Measurements from ENCODE around the gene SYP. TPM values are rescaled to one million over a fixed set of nuclear protein-coding genes. Genes with fewer than 3 reads are reported as not detected.

SYP gene
- total and polyA plus RNA-seq, 9 of the 15 experiments (the other 6 are each of a cell fraction or from before 2014, with no cell fraction given) = 0.48 to 5.1 (median 2.6) TPM

GRCh38 chrX:49212861-49213260, 12.9 kb upstream of the SYP start:
- no peaks in the 10 kb centered on the region for H3K9me1 ChIP-seq (ENCODE audit: control insufficient read depth, insufficient read depth, low read length)
- no TSS peak for BruUV-seq (replicated peaks)
- DNase-seq (ENCODE audit: extremely low read depth in 1 of 4, low spot score in 3 of 4) (no peak), FAIRE-seq (no peak), ATAC-seq (no peak)
- no peak overlapping the region for H3K27ac ChIP-seq (ENCODE audit: extremely low read depth, low read depth, low read length)
- no peak overlapping the region for H2AFZ ChIP-seq (ENCODE audit: low read depth, low read length)
- H3K4me3 ChIP-seq = no peak overlapping the region
- in situ Hi-C loops (cut with MboI) = no loop called here
- H3K9me3 ChIP-seq (replicated peaks; ENCODE audit: control insufficient read depth, insufficient read depth, low read depth, low read length) = no peaks in the 10 kb centered on the region
- H3K9ac ChIP-seq (ENCODE audit: insufficient read depth in 1 of 2, low read depth in 2 of 2, low read length in 2 of 2) = no peak overlapping the region
- peaks cover under 1 to 15% of the 10 kb centered on the region in 2 experiments; a peak in 3 of 5 replicates for H3K27me3 ChIP-seq (ENCODE audit: control insufficient read depth in 2 of 2, insufficient read depth in 2 of 2, low read length in 2 of 2)
- peaks cover 0 to 7% of the 10 kb centered on the region in 2 experiments; a peak in 3 of 5 replicates for H3K4me1 ChIP-seq (replicated peaks in 1 of 2; ENCODE audit: control insufficient read depth in 2 of 2, insufficient read depth in 2 of 2, low read length in 2 of 2)
- whole genome bisulfite sequencing (ENCODE audit: insufficient coverage, low coverage, missing lambda C conversion rate) = 13% methylated on average over 1 of the region's 1 CpG
- H3K36me3 ChIP-seq (ENCODE audit: control insufficient read depth, insufficient read depth, low read length) = no peaks in the 10 kb centered on the region
- CTCF ChIA-PET (ENCODE audit: low intra/inter-chr PET ratio) = no interaction called here
- intact Hi-C loops (cut with micrococcal nuclease) = no loop called here
- POLR2A ChIA-PET = interaction anchor here (0.5 kb wide), 1 partner anchor 1054 kb away, joined by 3 read pairs; no protein-coding TSS in a partner anchor
- no peaks in the 10 kb centered on the region for H3K79me2 ChIP-seq (ENCODE audit: control insufficient read depth, insufficient read depth, low read length)
- TF ChIP-seq POLR2AphosphoS5 (IDR thresholded peaks at IDR 0.05; ENCODE audit: control insufficient read depth, insufficient read depth, low read depth, low read length) (0 out of 2 replicates have a peak, but pooled peaks have one; percentile 20), WHSC1 (IDR thresholded peaks at IDR 0.05; ENCODE audit: low read length) (no peak), KHSRP (IDR thresholded peaks at IDR 0.05) (no peak)
- no peak overlapping the region for H3K4me2 ChIP-seq (ENCODE audit: insufficient read depth, low read length)
- H4K20me1 ChIP-seq (replicated peaks; ENCODE audit: control insufficient read depth, insufficient read depth, low read length) = no peaks in the 10 kb centered on the region

DNA sequence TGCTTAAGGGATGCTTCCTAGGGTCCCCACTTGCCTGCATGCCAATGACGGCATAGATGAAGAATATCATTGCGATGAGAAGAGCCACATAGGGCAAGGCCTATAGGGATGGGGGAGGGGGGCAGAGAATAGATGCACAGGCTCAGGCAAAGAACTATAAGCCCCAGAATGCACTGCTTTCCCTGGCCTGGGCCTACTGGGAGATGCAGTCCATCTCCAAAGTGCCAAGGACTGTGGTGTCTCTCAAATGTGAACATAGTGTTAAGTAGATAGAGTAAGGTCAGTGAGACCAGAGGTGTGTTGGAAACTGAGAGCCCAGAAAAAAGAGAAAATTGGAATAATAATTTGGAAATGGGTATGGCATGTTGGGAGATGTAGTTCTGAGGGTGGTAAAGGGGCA, 12.2 kb upstream of the SYP start:
- H3K4me3 ChIP-seq = no peak overlapping the region
- intact Hi-C loops (cut with micrococcal nuclease) (no loop called here), in situ Hi-C loops (cut with MboI) (no loop called here)
- H3K36me3 ChIP-seq (ENCODE audit: control insufficient read depth, insufficient read depth, low read length) = no peaks in the 10 kb centered on the region
- BruUV-seq (replicated peaks) = no TSS peak
- H3K9me3 ChIP-seq (replicated peaks; ENCODE audit: control insufficient read depth, insufficient read depth, low read depth, low read length) = no peaks in the 10 kb centered on the region
- no peaks in the 10 kb centered on the region for H3K79me2 ChIP-seq (ENCODE audit: control insufficient read depth, insufficient read depth, low read length)
- no peak for DNase-seq (ENCODE audit: extremely low read depth in 1 of 4, low spot score in 3 of 4)
- peaks cover 0 to 7% of the 10 kb centered on the region in 2 experiments; a peak in 3 of 5 replicates for H3K4me1 ChIP-seq (replicated peaks in 1 of 2; ENCODE audit: control insufficient read depth in 2 of 2, insufficient read depth in 2 of 2, low read length in 2 of 2)
- CTCF ChIA-PET (ENCODE audit: low intra/inter-chr PET ratio) = no interaction called here
- H2AFZ ChIP-seq (ENCODE audit: low read depth, low read length) = no peak overlapping the region
- no peak overlapping the region for H3K4me2 ChIP-seq (ENCODE audit: insufficient read depth, low read length)
- POLR2A ChIA-PET = interaction anchor here (0.5 kb wide), 1 partner anchor 1053 kb away, joined by 3 read pairs; no protein-coding TSS in a partner anchor
- no peak overlapping the region for H3K9ac ChIP-seq (ENCODE audit: insufficient read depth in 1 of 2, low read depth in 2 of 2, low read length in 2 of 2)
- peak; percentile 59; the same call in 2 of the 3 replicates for ATAC-seq
- WGBS (ENCODE audit: insufficient coverage, low coverage, missing lambda C conversion rate) = 0% methylated on average over 2 of the region's 2 CpGs
- H4K20me1 ChIP-seq (replicated peaks; ENCODE audit: control insufficient read depth, insufficient read depth, low read length) = no peaks in the 10 kb centered on the region
- TF ChIP-seq HCFC1 (IDR thresholded peaks at IDR 0.05; ENCODE audit: low read depth, low read length) (peak; percentile 71), ZNF253 (CRISPR knock-in tag; conservative IDR thresholded peaks at IDR 0.05) (no peak), CHCHD3 (CRISPR knock-in tag; IDR thresholded peaks at IDR 0.05) (no peak), ZNF143 (CRISPR knock-in tag; IDR thresholded peaks at IDR 0.05) (peak; percentile 67), SIX5 (IDR thresholded peaks at IDR 0.05; ENCODE audit: borderline replicate concordance in 1 of 2, insufficient read depth in 1 of 2, low read depth in 1 of 2, low read length in 2 of 2) (peak in 1 of 2 experiments; percentile 39; a peak in 1 of 4 replicates)
- TF ChIP-seq, protein P1, sequence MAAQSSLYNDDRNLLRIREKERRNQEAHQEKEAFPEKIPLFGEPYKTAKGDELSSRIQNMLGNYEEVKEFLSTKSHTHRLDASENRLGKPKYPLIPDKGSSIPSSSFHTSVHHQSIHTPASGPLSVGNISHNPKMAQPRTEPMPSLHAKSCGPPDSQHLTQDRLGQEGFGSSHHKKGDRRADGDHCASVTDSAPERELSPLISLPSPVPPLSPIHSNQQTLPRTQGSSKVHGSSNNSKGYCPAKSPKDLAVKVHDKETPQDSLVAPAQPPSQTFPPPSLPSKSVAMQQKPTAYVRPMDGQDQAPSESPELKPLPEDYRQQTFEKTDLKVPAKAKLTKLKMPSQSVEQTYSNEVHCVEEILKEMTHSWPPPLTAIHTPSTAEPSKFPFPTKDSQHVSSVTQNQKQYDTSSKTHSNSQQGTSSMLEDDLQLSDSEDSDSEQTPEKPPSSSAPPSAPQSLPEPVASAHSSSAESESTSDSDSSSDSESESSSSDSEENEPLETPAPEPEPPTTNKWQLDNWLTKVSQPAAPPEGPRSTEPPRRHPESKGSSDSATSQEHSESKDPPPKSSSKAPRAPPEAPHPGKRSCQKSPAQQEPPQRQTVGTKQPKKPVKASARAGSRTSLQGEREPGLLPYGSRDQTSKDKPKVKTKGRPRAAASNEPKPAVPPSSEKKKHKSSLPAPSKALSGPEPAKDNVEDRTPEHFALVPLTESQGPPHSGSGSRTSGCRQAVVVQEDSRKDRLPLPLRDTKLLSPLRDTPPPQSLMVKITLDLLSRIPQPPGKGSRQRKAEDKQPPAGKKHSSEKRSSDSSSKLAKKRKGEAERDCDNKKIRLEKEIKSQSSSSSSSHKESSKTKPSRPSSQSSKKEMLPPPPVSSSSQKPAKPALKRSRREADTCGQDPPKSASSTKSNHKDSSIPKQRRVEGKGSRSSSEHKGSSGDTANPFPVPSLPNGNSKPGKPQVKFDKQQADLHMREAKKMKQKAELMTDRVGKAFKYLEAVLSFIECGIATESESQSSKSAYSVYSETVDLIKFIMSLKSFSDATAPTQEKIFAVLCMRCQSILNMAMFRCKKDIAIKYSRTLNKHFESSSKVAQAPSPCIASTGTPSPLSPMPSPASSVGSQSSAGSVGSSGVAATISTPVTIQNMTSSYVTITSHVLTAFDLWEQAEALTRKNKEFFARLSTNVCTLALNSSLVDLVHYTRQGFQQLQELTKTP (IDR thresholded peaks at IDR 0.05; ENCODE audit: low read depth in 1 of 2, partially characterized antibody in 2 of 2) = peak in 1 of 2 experiments; percentile 94
- no peak for FAIRE-seq
- no peaks in the 10 kb centered on the region for H3K9me1 ChIP-seq (ENCODE audit: control insufficient read depth, insufficient read depth, low read length)
- peaks cover 0 to 9% of the 10 kb centered on the region in 2 experiments; a peak in 1 of 5 replicates for H3K27me3 ChIP-seq (ENCODE audit: control insufficient read depth in 2 of 2, insufficient read depth in 2 of 2, low read length in 2 of 2)
- no peak overlapping the region for H3K27ac ChIP-seq (ENCODE audit: extremely low read depth, low read depth, low read length)
